Stimulated activated naive CD4-positive, alpha-beta T cell (primary cell): Measurements from ENCODE around the gene ABCG2.

Experiments used
- DNase-seq, 6 experiments: peaks; one replicate each; lab custom pipeline; 2025; lab: John Stamatoyannopoulos, UW

The ABCG2 gene

DNA sequence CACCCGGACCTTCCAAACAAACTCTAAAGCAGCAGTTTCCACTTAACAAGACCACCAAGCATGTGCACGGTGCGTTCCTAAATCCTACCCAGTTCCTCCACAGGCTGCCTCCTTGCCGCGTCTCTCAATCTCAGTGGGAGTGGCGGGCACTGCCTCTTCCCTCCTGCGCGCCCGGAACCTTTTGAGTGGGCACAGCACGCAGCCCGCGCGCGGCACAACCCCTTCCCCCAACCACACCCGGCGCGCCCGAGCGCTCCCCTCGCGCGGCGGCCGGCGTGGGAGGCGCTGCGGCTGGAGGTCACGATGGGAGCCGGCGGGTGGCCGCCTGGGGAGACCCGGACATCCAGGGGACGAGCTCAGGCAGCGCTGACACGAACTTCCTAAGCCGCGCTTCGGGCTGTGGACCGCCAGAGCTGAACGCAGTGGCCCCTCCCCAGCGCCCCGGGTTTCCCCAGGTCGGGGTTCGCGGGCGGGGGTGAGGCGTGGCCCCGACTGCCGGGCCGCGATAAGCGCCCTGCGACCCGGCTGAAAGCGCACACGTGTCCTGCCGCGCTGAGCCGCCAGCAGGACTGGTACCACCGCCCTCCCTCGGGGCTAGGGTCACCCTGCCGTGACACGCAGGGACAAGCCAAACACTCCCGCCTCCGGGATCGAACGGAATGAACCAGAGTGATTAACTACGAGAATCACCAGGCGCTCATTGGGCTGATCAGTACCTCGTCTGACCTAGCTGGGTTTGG lies at the start of gene ABCG2:
TSS of gene ABCG2 (minus strand) at position 151 of the 740 bp plus-strand sequence. CDS start 18,644 bp downstream, outside the sequence.
- peak in 3 of 6 experiments; percentile 0 to 19 (median 2) for DNase-seq

- DNase-seq, result no peak
Observed at GRCh38 chr4:88208156-88208555, 49.7 kb upstream of the ABCG2 start.

- DNase-seq, result no peak
Observed at GRCh38 chr4:88207171-88207570, 48.7 kb upstream of the ABCG2 start.

- no peak for DNase-seq
Observed at GRCh38 chr4:88204882-88205281, 46.4 kb upstream of the ABCG2 start.

DNA sequence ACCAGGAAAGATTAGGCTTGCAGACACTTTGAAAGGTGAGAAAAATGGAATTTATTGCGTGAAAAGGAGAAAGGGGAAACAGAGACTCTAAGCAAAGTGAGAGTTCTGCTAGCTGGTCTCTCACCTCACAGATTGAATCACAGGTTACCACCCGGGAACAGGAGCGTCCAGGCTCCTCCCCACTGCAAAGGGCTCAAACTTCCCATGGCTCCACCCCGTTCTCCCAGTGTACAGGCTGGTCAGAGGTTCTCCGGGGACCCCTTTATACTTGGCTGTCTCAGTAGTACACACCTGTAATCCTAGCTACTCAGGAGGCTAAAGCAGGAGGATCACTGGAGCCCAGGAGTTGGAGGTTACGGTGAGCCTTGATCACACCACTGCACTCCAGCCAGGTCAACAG lies 44.0 kb upstream of the ABCG2 start:
- no peak for DNase-seq

DNA sequence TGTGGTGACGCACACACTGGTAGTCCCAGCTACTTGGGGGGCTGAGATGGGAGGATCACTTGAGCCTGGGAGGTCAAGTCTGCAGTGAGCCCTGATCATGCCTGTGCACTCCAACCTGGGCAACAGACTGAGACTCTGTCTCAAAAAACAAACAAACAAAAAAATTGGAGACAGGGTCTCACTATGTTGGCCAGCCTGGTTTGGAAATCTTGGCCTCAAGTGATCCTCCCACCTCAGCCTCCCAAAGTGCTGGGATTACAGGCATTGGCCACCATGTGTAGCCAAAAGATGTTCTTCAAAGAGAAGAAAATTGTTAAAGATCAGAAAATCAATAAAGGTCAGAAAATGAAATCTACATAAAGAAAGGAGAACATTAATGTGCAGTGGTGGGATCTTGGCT lies 41.7 kb upstream of the ABCG2 start:
- no peak for DNase-seq

GRCh38 chr4:88196523-88197185 lies 38.2 kb upstream of the ABCG2 start:
- DNase-seq, result no peak

- DNase-seq, result no peak
Observed at GRCh38 chr4:88196013-88196365, 37.5 kb upstream of the ABCG2 start.

- DNase-seq, result no peak
Observed at GRCh38 chr4:88195328-88196012, 37.0 kb upstream of the ABCG2 start.

DNA sequence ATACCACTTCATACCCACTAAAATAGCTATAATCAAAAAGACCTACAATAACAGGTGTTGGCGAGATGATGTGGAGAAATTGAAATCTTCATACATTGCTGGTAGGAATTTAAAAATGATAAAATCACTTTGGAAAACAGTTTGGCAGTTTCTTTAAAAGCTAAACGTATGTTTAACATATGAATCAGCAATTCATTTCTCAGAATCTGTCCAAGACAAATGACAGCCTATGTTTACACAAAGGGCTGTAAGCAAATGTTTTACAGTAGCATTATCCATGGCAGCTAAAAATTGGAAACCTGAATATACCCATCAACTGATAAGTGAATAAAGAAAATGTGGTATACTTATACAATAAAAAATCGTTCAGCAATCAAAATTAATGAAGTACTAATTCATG lies 33.0 kb upstream of the ABCG2 start:
- DNase-seq, result no peak

- DNase-seq, result no peak
Observed at GRCh38 chr4:88189881-88190585, 31.6 kb upstream of the ABCG2 start.

GRCh38 chr4:88189418-88189738 lies 30.9 kb upstream of the ABCG2 start:
- DNase-seq, result no peak

DNA sequence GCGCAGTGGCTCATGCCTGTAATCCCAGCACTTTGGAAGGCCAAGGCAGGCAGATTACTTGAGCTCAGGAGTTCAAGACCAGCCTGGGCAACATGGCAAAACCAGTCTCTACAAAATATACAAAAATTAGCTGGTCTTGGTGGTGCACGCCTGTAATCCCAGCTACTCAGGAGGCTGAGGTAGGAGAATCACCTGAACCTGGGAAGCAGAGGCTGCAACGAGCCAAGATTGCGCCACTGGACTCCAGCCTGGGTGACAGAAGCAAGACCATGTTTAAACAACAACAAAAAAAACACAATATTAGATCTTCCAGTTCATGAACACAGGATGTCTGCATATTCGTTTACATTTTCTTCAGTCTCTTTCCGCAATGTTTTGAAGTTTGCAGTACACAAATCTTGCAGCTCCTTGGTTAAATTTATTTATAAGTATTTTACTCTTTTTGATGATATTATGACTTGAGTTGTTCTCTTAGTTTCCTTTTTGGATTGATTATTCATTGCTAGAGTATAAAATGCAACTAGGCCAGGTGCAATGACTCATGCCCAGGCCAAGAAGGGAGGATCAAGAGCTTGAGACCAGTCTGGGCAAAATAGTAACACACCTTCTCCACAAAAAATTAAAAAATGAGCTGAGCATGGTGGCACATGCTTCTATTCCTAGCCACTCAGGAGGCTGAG lies 30.4 kb upstream of the ABCG2 start:
- DNase-seq, result no peak

DNA sequence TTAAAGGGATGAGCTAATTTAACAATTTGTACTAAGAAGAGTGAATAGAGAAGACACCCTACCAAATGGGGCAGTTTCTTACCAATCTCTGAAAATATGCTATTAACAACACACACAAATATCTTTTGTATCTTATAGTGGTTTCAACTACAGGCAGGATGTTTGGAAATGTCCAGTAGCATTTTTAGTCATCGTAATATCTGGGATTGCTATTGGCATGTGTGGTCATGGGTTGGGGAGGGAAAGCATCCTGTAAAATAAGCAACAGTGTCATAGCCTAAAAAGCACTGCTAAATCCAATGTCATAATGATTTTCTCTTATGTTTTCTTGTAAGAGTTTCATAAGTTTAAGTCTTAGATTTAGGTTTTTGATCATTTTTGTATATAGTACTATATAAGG lies 29.3 kb upstream of the ABCG2 start:
- no peak for DNase-seq

GRCh38 chr4:88185906-88186305 lies 27.5 kb upstream of the ABCG2 start:
- DNase-seq, result no peak

GRCh38 chr4:88179261-88179660 lies 20.8 kb upstream of the ABCG2 start:
- DNase-seq, result no peak

DNA sequence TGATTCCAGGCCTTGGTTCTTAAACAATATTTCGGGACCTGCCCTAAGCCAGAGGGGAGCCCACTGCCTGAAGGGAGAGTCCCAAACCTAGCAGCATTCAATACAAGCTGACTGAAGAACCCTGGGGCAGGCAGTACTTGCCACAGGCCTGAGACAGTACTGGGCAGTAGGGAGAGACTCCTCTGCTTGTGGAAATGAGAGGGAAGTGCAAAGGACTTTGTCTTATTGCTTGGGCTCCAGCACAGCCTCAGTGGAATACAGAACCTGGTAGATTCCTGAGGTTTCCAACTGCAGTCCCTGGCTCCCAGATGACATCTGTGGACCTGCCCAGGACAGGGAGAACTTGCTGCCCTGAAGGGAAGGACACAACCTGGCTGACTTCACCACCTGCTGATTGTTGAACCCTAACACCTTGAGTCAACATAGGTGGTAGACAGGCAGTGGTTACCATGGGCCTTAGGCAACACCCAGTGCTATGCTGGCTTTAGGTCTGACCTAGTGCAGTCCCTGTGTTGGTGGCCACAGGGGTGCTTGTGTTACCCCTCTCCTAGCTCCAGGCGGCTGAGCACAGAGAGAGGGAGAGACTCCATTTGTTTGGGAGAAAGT lies 20.3 kb upstream of the ABCG2 start:
- DNase-seq, result no peak

DNA sequence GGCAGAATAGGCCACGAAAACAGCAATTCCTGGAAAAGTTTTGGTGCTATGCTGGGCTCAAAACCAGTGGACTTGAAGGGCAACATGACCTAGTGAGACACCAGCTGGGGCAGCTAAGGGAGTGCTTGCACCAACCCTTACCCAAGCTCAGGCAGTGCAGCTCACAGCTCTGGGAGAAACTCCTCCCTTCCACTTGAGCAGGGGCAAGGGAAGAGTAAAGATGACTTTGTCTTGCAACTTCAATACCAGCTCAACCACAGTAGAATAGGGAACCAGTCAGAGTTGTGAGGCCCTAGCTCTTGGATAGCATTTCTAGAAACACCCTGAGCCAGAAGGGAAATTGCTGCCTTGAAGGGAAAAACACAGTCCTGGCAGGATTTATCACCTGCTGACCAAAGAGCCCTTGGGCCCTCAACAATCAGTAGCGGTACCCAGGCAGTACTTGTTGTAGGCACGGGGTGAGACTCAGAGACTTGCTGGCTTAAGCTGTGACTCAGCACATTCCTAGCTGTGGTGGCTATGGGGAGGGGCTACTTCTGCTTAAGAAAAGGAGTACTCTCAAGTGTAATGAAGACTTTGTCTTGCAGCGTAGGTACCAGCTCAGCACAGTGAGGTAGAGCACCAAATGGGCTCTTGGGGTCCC lies 19.7 kb upstream of the ABCG2 start:
- no peak for DNase-seq

- no peak for DNase-seq
Observed at GRCh38 chr4:88172987-88173386, 14.5 kb upstream of the ABCG2 start.

DNA sequence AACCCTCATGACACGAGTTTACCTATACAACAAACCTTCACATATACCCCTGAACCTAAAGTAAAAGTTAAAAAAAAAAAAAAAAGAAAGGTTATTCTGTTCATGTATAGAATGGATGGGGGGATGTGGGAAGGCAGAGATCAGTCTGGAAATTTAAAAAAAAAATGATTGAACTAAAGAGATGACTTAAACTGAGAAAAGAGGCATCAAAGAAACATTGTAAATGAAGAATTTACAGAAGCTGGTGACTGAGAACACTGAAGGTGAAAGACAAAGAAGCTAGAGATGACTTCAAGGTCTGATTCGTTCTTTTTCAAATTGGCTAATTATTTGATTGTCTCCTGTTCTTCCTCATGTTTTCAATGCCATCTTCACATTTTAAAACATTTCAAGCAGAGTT lies 12.8 kb upstream of the ABCG2 start:
- DNase-seq, result no peak

GRCh38 chr4:88169298-88169697 lies 10.9 kb upstream of the ABCG2 start:
- no peak for DNase-seq
